IMR-90 (cell line): ENCODE measurements around the gene PON1. TPM values are rescaled to one million over a fixed set of nuclear protein-coding genes. Genes with fewer than 3 reads are reported as not detected.
A peak's percentile ranks its signal among the peaks of the same experiment; 100 is the strongest.

Experiments used
- ATAC-seq: fragments of 200-7000 bp; cut with Tn5 transposase; 2 replicates; pipeline ENCODE4 v1.9.1; 2020; ENCODE audit warnings: low read depth, mild to moderate bottlenecking, moderate library complexity
- BruUV-seq: library from RNA; stranded (reverse); fragments of 400-500 nt; replicated peaks from 2 replicates; lab custom pipeline; 2021; lab: Mats Ljungman, UMichigan
- CTCF ChIA-PET: fragments of 300-600 bp; formaldehyde crosslinking; extraction: SDS; loops from one replicate; lab custom pipeline; 2021; ENCODE audit warnings: antibody characterized with exemption; lab: Yijun Ruan, JAX
- POLR2A ChIA-PET: fragments of 300-600 bp; sonication (Branson Sonifier 250); formaldehyde crosslinking; loops from one replicate; lab custom pipeline; 2022; ENCODE audit warnings: antibody characterized with exemption; ENCODE audit not compliant: unreplicated experiment; lab: Charles Lee
- DNase-seq: peaks from one replicate; pipeline ENCODE4 v3.0.0; 2013
- H2AFZ ChIP-seq: replicated peaks from 2 replicates; pipeline ENCODE3; 2013; ENCODE audit warnings: low read length, mild to moderate bottlenecking; ENCODE audit not compliant: poor library complexity
- H2AK5ac ChIP-seq: 2 replicates; pipeline ENCODE4 v1.6.1; 2013; ENCODE audit warnings: low read depth, low read length, inconsistent platforms
- H2AK9ac ChIP-seq: replicated peaks from 2 replicates; pipeline ENCODE3; 2013; ENCODE audit warnings: mild to moderate bottlenecking, low read depth, low read length, moderate library complexity; ENCODE audit not compliant: poor library complexity
- H2BK120ac ChIP-seq: 2 replicates; pipeline ENCODE4 v1.6.1; 2013; ENCODE audit warnings: low read depth, low read length, inconsistent platforms
- H2BK15ac ChIP-seq: 3 replicates; pipeline ENCODE4 v1.6.1; 2013; ENCODE audit warnings: low read depth, low read length, inconsistent platforms
- H2BK20ac ChIP-seq: 2 replicates; pipeline ENCODE4 v1.6.1; 2013; ENCODE audit warnings: low read depth, mild to moderate bottlenecking, inconsistent platforms, low read length, moderate library complexity
- H2BK5ac ChIP-seq: 2 replicates; pipeline ENCODE4 v1.6.1; 2013; ENCODE audit warnings: mild to moderate bottlenecking, low read depth, low read length, inconsistent platforms; ENCODE audit not compliant: poor library complexity, severe bottlenecking
- H3K14ac ChIP-seq: replicated peaks from 2 replicates; pipeline ENCODE4 v1.6.1; 2013; ENCODE audit warnings: low read depth, low read length, inconsistent platforms
- H3K18ac ChIP-seq: 2 replicates; pipeline ENCODE4 v1.6.1; 2013; ENCODE audit warnings: low read depth, low read length, control low read depth
- H3K23ac ChIP-seq: 2 replicates; pipeline ENCODE4 v1.6.1; 2013; ENCODE audit warnings: low read depth, low read length, inconsistent platforms
- H3K27ac ChIP-seq: 2 replicates; pipeline ENCODE4 v1.5.1; 2013; ENCODE audit warnings: mild to moderate bottlenecking, control low read depth, low read length; ENCODE audit not compliant: insufficient read depth
- H3K27me3 ChIP-seq: 2 replicates; pipeline ENCODE4 v1.6.1; 2013; ENCODE audit warnings: low read length; ENCODE audit not compliant: control insufficient read depth, insufficient read depth
- H3K36me3 ChIP-seq: 2 replicates; pipeline ENCODE4 v1.6.1; 2013; ENCODE audit warnings: low read length, mixed read lengths; ENCODE audit not compliant: control insufficient read depth, insufficient read depth
- H3K4ac ChIP-seq: 2 replicates; pipeline ENCODE4 v1.6.1; 2013; ENCODE audit warnings: low read depth, low read length, inconsistent platforms
- H3K4me1 ChIP-seq: 2 replicates; pipeline ENCODE4 v1.6.1; 2013; ENCODE audit warnings: low read length, mixed read lengths; ENCODE audit not compliant: control insufficient read depth, insufficient read depth
- H3K4me2 ChIP-seq: 2 replicates; pipeline ENCODE4 v1.6.1; 2013; ENCODE audit warnings: low read depth, mild to moderate bottlenecking, control low read depth, low read length, moderate library complexity
- H3K4me3 ChIP-seq: 2 replicates; pipeline ENCODE4 v1.5.1; 2013; ENCODE audit warnings: low read depth, mild to moderate bottlenecking, control low read depth, low read length, moderate library complexity; ENCODE audit not compliant: insufficient read depth
- H3K56ac ChIP-seq: 2 replicates; pipeline ENCODE4 v1.6.1; 2013; ENCODE audit warnings: low read length, inconsistent platforms; ENCODE audit not compliant: insufficient read depth; ENCODE audit errors: extremely low read depth
- H3K79me1 ChIP-seq, 2 experiments: 2 replicates each; pipeline ENCODE4 v1.6.1; 2013; ENCODE audit warnings: low read length in 2 of 2, inconsistent platforms in 1 of 2, low read depth in 1 of 2
- H3K9ac ChIP-seq: 2 replicates; pipeline ENCODE4 v1.6.1; 2013; ENCODE audit warnings: low read depth, low read length, control low read depth
- H3K9me1 ChIP-seq: 2 replicates; pipeline ENCODE4 v1.6.1; 2013; ENCODE audit warnings: low read length, inconsistent platforms; ENCODE audit not compliant: insufficient read depth
- H3K9me3 ChIP-seq: 2 replicates; pipeline ENCODE4 v1.6.1; 2013; ENCODE audit warnings: low read length; ENCODE audit not compliant: control insufficient read depth, insufficient read depth
- H4K20me1 ChIP-seq: 2 replicates; pipeline ENCODE4 v1.6.1; 2013; ENCODE audit warnings: low read length, inconsistent platforms; ENCODE audit not compliant: insufficient read depth
- H4K5ac ChIP-seq: 2 replicates; pipeline ENCODE4 v1.6.1; 2013; ENCODE audit warnings: mild to moderate bottlenecking, low read depth, low read length, control low read depth
- H4K8ac ChIP-seq, 2 experiments: 2 replicates each; pipeline ENCODE4 v1.6.1; 2013; ENCODE audit warnings: low read depth in 2 of 2, low read length in 2 of 2, control low read depth in 1 of 2, inconsistent platforms in 1 of 2
- H4K91ac ChIP-seq: 2 replicates; pipeline ENCODE4 v1.6.1; 2013; ENCODE audit warnings: low read depth, low read length, inconsistent platforms; ENCODE audit not compliant: insufficient read depth
- CEBPB ChIP-seq: IDR thresholded peaks from 2 replicates; pipeline ENCODE4 v1.6.1; 2012; ENCODE audit warnings: low read depth, low read length, improper control_type of control experiment
- CHD1 ChIP-seq: IDR thresholded peaks from 2 replicates; pipeline ENCODE4 v1.6.1; 2012; ENCODE audit warnings: low read depth, low read length, improper control_type of control experiment
- CTCF ChIP-seq: conservative IDR thresholded peaks from 2 replicates; pipeline ENCODE4 v1.5.1; 2012; ENCODE audit warnings: mild to moderate bottlenecking, low read depth, low read length, improper control_type of control experiment
- FOS ChIP-seq: fragments of 150-350 bp; IDR thresholded peaks from 2 replicates; pipeline ENCODE4 v1.6.1; 2016; ENCODE audit warnings: low read depth, low read length
- MAFK ChIP-seq: IDR thresholded peaks from 2 replicates; pipeline ENCODE4 v1.6.1; 2012; ENCODE audit warnings: low read depth, low read length, improper control_type of control experiment
- MXI1 ChIP-seq: IDR thresholded peaks from 2 replicates; pipeline ENCODE4 v1.6.1; 2012; ENCODE audit warnings: low read depth, mild to moderate bottlenecking, low read length, moderate library complexity, borderline replicate concordance
- NFE2L2 ChIP-seq: fragments of 150-350 bp; IDR thresholded peaks from 2 replicates; pipeline ENCODE4 v1.6.1; 2016; ENCODE audit warnings: low read depth, mild to moderate bottlenecking, low read length
- RAD21 ChIP-seq: IDR thresholded peaks from 2 replicates; pipeline ENCODE4 v1.6.1; 2012; ENCODE audit warnings: low read length, improper control_type of control experiment
- RCOR1 ChIP-seq: IDR thresholded peaks from 2 replicates; pipeline ENCODE4 v1.6.1; 2012; ENCODE audit warnings: mild to moderate bottlenecking, low read length, improper control_type of control experiment; ENCODE audit not compliant: insufficient replicate concordance
- USF2 ChIP-seq: fragments of 150-350 bp; IDR thresholded peaks from 2 replicates; pipeline ENCODE4 v1.6.1; 2017; ENCODE audit warnings: mild to moderate bottlenecking, antibody characterized with exemption, low read length, low read depth
- WGBS, 2 experiments: methylation state at CpG; one replicate each; pipeline versions ENCODE4 v1.1.5 to v1.1.7; 2013; ENCODE audit warnings: missing lambda C conversion rate in 2 of 2; ENCODE audit not compliant: insufficient read length in 1 of 2; ENCODE audit errors: extremely low coverage in 2 of 2; 5-methylcytosine and 5-hydroxymethylcytosine counted together
- dilution Hi-C: fragments of 300-500 bp; cut with HindIII; formaldehyde crosslinking; loops from one replicate; pipeline ENCODE4 v1.14.3; 2018; ENCODE audit warnings: low sequenced_read_pairs; ENCODE audit not compliant: unreplicated experiment
- in situ Hi-C: fragments of 300-500 bp; cut with MboI; formaldehyde crosslinking; loops from 3 replicates; pipeline ENCODE4 v1.14.3; 2019; ENCODE audit warnings: low sequenced_read_pairs, inconsistent platforms, mixed read lengths
- intact Hi-C: fragments of 100-400 bp; cut with micrococcal nuclease; formaldehyde crosslinking; loops from 2 replicates; pipeline ENCODE4 v1.10.0; 2022
- polyA plus RNA-seq, 3 experiments: library from polyadenylated mRNA; depleted of rRNA; stranded (reverse); fragments of >200 nt; gene quantifications; 2 replicates each; pipeline ENCODE4 v1.2.3, GENCODE V29; 2012; ENCODE audit warnings: low replicate concordance in 1 of 3
- total RNA-seq: library from RNA; depleted of rRNA; stranded (reverse); fragments of >200 nt; gene quantifications from 2 replicates; pipeline ENCODE4 v1.2.3, GENCODE V29; 2012

PON1 gene
- total and polyA plus RNA-seq, 2 of the 4 experiments (the other 2 are of a cell fraction): not detected

GRCh38 chr7:95330204-95330960 lies 6.0 kb upstream of the PON1 start:
- Histone ChIP-seq H2BK15ac (no peak overlapping the region), H2BK20ac (no peak overlapping the region), H2BK5ac (no peak overlapping the region), H3K4me1 (no peaks in the 10 kb centered on the region), H3K4me2 (peak overlapping the region; percentile 84; the same call in 1 of the 2 replicates), H3K27me3 (no peaks in the 10 kb centered on the region; the same call in 1 of the 2 replicates), H2BK120ac (no peak overlapping the region), H3K36me3 (no peaks in the 10 kb centered on the region), H3K79me1 (no peaks in the 10 kb centered on the region), H3K4ac (no peak overlapping the region), H3K9me3 (no peaks in the 10 kb centered on the region), H3K9me1 (no peaks in the 10 kb centered on the region), H4K20me1 (no peaks in the 10 kb centered on the region), H2AK9ac (no peak overlapping the region), H2AFZ (no peak overlapping the region), H3K9ac (no peak overlapping the region), H4K8ac (no peak overlapping the region), H3K56ac (no peak overlapping the region), H3K14ac (no peak overlapping the region), H3K18ac (no peak overlapping the region), H2AK5ac (no peak overlapping the region), H4K91ac (no peak overlapping the region), H3K27ac (no peak overlapping the region), H3K23ac (no peak overlapping the region), H3K4me3 (peak overlapping the region; percentile 49; the same call in 1 of the 2 replicates), H4K5ac (no peak overlapping the region)
- BruUV-seq: no TSS peak
- WGBS, 2 experiments: no CpG with 5 or more reads among the region's 4 CpGs
- intact Hi-C loops: no loop called here
- dilution Hi-C loops: no loop called here
- DNase-seq (no peak), ATAC-seq (no peak)
- in situ Hi-C loops: no loop called here
- POLR2A ChIA-PET: no interaction called here
- TF ChIP-seq USF2 (no peak), RCOR1 (no peak), FOS (no peak), NFE2L2 (no peak), CTCF (no peak), MXI1 (no peak), CHD1 (no peak), MAFK (no peak), RAD21 (no peak), CEBPB (no peak)
- CTCF ChIA-PET: no interaction called here
